Testis (tissue), 3 donors: Measurements from ENCODE around the gene TMEM63A. TPM values are rescaled to one million over a fixed set of nuclear protein-coding genes. Genes with fewer than 3 reads are reported as not detected.

Experiments used
- DNase-seq: peaks from one replicate; pipeline ENCODE4 v3.0.0-alpha.2; 2019
- H3K27ac ChIP-seq, 2 donors: fragments of 200-600 bp; sonication (generic); one replicate each; pipeline ENCODE4 v1.5.1; 2019
- H3K27me3 ChIP-seq: fragments of 200-600 bp; sonication (generic); one replicate; pipeline ENCODE4 v1.5.1; 2019
- H3K36me3 ChIP-seq: fragments of 200-600 bp; sonication (generic); one replicate; pipeline ENCODE4 v1.5.1; 2017; ENCODE audit warnings: low read depth; ENCODE audit errors: missing control alignments
- H3K4me1 ChIP-seq: fragments of 200-600 bp; sonication (generic); one replicate; pipeline ENCODE4 v1.5.1; 2019
- H3K4me3 ChIP-seq, 2 donors: fragments of 200-600 bp; sonication (generic); one replicate each; pipeline ENCODE4 v1.5.1; 2017 to 2019
- H3K9me3 ChIP-seq: fragments of 200-600 bp; sonication (generic); one replicate; pipeline ENCODE4 v1.5.1; 2017
- POLR2A ChIP-seq: fragments of 450-650 bp; IDR thresholded peaks from one replicate; pipeline ENCODE4 v1.6.1; 2017; ENCODE audit warnings: antibody characterized with exemption, mild to moderate bottlenecking, moderate library complexity
- WGBS, 2 donors: methylation state at CpG; one replicate each; pipeline ENCODE4 v1.1.5; 2018; 5-methylcytosine and 5-hydroxymethylcytosine counted together
- intact Hi-C: fragments of 100-400 bp; cut with DNase I; formaldehyde crosslinking; loops from one replicate; pipeline ENCODE4 v1.15.1; 2023; ENCODE audit warnings: low total_unique reads
- polyA plus RNA-seq: library from polyadenylated mRNA; stranded (reverse); fragments of 350-450 nt; fragmentation: Illumina TruSeq; extraction: RNeasy Lipid Tissue Mini Kit (QIAGEN cat#74804); gene quantifications from one replicate; pipeline ENCODE4 v1.2.3, GENCODE V29; 2014; ENCODE audit warnings: low read depth, low replicate concordance; ENCODE audit not compliant: insufficient read depth
- total RNA-seq, 2 donors: library from RNA; depleted of rRNA; stranded (reverse); fragments of >200 nt; gene quantifications; one replicate each; pipeline ENCODE4 v1.2.3, GENCODE V29; 2016
- TF ChIP-seq, protein P1 (sequence below), 3 experiments: fragments of 450-650 bp in 2 of 3; fragments of 200-600 bp in 1 of 3; sonication (generic) in 1 of 3; IDR thresholded peaks; one replicate each; pipeline ENCODE4 v1.5.1; 2016 to 2019; ENCODE audit warnings: antibody characterized with exemption in 3 of 3, mild to moderate bottlenecking in 2 of 3, moderate library complexity in 1 of 3

The TMEM63A gene
- total and polyA plus RNA-seq, 3 donors from 2014 or later: 13.6 to 51.7 (median 46.9) TPM

DNA sequence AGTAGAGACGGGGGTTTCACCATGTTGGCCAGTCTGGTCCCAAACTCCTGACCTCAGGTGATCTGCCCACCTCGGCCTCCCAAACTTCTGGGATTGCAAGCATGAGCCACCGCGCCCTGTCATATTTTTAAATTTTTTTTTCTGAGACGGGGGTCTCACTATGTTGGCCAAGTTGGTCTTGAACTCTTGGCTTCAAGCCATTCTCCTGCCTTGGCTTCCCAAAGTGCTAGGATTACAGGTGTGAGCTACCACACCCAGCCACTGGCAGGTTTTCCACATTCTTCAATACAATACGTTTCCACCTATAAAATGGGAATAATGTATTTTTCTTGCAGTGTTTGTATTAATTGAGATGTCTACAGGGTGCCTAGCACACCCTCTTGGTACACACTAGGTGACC is 10.1 kb upstream of the TMEM63A start:
- no peak overlapping the region for H3K4me3 ChIP-seq
- 91 to 97% methylated on average over 6 of the region's 6 CpGs for WGBS, 2 donors
- no peak for TF ChIP-seq POLR2A
- TF ChIP-seq, protein P1, sequence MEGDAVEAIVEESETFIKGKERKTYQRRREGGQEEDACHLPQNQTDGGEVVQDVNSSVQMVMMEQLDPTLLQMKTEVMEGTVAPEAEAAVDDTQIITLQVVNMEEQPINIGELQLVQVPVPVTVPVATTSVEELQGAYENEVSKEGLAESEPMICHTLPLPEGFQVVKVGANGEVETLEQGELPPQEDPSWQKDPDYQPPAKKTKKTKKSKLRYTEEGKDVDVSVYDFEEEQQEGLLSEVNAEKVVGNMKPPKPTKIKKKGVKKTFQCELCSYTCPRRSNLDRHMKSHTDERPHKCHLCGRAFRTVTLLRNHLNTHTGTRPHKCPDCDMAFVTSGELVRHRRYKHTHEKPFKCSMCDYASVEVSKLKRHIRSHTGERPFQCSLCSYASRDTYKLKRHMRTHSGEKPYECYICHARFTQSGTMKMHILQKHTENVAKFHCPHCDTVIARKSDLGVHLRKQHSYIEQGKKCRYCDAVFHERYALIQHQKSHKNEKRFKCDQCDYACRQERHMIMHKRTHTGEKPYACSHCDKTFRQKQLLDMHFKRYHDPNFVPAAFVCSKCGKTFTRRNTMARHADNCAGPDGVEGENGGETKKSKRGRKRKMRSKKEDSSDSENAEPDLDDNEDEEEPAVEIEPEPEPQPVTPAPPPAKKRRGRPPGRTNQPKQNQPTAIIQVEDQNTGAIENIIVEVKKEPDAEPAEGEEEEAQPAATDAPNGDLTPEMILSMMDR (IDR thresholded peaks at IDR 0.05): no peak
- no peak overlapping the region for H3K27ac ChIP-seq
- DNase-seq: no peak
- no peaks in the 10 kb centered on the region for H3K4me1 ChIP-seq
- no peaks in the 10 kb centered on the region for H3K36me3 ChIP-seq
- intact Hi-C loops: no loop called here
- no peaks in the 10 kb centered on the region for H3K27me3 ChIP-seq
- H3K9me3 ChIP-seq: no peaks in the 10 kb centered on the region

DNA sequence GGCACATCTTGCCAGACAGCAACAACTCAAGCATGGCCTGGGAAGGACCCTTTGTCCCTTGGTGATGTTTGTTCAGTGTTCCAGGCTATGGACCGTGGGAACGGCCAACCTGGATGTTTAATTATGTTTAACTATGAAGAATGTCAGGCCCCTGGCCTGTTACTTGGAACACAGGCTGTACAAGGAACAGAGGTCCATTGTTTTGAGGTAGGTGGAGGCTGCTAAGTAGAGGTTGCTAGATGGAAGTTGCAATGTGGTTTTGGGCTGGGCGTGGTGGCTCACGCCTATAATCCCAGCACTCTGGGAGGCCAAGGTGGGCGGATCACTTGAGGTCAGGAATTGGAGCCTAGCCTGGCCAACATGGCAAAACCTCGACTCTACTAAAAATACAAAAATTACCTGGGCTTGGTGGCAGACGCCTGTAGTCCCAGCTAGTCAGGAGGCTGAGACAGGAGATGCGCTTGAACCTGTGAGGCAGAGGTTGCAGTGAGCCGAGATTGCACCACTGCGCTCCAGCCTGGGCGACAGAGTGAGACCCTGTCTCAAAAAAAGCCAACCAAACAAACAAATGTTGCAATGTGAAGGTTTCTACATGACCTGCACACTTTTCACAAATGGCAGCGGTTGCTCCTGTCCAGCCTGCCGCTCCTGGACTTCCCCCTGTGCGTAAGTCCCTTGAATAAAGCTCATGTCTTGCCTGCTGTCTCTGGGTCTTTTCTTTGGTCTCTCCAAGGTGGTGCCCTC is 9.2 kb upstream of the TMEM63A start:
- no peak for TF ChIP-seq POLR2A
- TF ChIP-seq, protein P1 (IDR thresholded peaks at IDR 0.05): no peak
- H3K4me1 ChIP-seq: no peaks in the 10 kb centered on the region
- no peaks in the 10 kb centered on the region for H3K36me3 ChIP-seq
- H3K27me3 ChIP-seq: no peaks in the 10 kb centered on the region
- no peak for DNase-seq
- 93% methylated on average over 11 to 14 of the region's 14 CpGs for WGBS, 2 donors
- no peaks in the 10 kb centered on the region for H3K9me3 ChIP-seq
- no peak overlapping the region for H3K27ac ChIP-seq
- intact Hi-C loops: no loop called here
- no peak overlapping the region for H3K4me3 ChIP-seq

DNA sequence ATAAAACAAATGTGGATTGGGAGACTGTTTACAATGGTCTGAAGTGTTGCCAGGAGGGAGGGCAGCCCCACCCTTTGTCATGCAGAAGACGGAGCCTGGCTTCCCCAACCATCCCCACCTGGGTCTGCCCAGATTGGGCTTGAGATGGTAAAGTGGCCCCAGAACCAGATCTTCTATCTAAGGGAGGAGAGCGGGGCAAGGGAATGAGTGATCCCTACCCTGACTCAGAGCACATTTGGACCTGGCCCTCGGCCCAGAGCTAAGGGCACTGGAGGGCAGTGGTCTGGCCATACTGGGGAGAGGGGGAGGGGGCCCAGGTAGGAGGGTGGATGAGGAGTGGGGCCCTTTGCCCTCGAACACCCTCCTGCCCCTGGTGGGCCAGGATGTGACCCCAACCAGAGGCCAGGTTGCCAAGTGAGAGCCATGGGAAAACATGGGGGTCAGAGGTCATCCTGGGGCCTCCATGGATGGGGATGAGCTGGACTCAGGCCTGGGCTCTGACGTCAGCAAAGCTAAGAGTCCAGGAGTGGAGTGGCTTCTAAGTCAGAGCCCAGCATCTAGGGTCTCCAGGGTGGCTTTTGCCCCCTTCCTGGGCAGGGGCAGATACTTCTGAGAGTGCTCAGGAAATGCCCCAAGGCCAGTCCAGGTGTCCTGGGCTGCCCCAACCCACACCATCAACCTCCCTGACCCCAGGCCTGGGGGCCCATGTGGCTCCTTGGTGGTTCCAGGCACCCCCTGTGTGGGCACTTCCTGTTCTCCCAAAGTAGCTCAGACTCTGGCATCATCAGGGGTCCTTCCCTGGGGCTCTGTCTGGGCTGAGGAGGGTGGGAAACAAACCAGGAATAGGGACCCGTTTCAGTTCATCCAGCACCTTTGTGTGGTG is 8.4 kb upstream of the TMEM63A start:
- no peak for TF ChIP-seq POLR2A
- TF ChIP-seq, protein P1 (IDR thresholded peaks at IDR 0.05): no peak
- Histone ChIP-seq H3K4me1 (no peaks in the 10 kb centered on the region), H3K27me3 (no peaks in the 10 kb centered on the region), H3K27ac (no peak overlapping the region), H3K36me3 (no peaks in the 10 kb centered on the region), H3K9me3 (no peaks in the 10 kb centered on the region), H3K4me3 (no peak overlapping the region)
- intact Hi-C loops: no loop called here
- DNase-seq: no peak
- 72% methylated on average over 3 to 6 of the region's 6 CpGs for WGBS, 2 donors

DNA sequence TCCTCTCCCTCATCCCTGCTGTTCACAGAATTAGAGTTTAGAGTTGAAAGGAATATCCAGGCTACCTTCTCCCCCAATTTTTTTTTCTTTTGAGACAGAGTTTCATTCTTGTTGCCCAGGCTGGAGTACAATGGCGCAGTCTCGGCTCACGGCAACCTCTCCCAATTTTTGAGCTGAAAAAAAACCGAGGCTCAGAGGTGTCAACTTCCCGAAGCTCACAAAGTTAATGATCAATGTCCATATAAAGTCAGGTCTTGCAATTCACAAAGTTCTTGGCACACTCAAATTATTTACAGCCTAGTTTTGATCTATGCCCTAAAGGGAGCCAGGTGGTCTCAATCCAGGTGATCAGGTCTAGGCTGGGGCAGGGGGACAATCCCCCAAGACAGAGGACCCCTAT is 7.6 kb upstream of the TMEM63A start:
- WGBS, 2 donors: 90 to 94% methylated on average over 5 of the region's 5 CpGs
- intact Hi-C loops: no loop called here
- no peak for DNase-seq
- no peaks in the 10 kb centered on the region for H3K36me3 ChIP-seq
- no peak for TF ChIP-seq POLR2A
- TF ChIP-seq, protein P1 (IDR thresholded peaks at IDR 0.05): no peak
- H3K9me3 ChIP-seq: no peaks in the 10 kb centered on the region
- H3K4me1 ChIP-seq: no peaks in the 10 kb centered on the region
- no peak overlapping the region for H3K27ac ChIP-seq
- H3K4me3 ChIP-seq: no peak overlapping the region
- H3K27me3 ChIP-seq: no peaks in the 10 kb centered on the region
